Activated T-helper 1 cell treated with anti-CD3 and anti-CD28 coated beads, Interleukin-12 subunit alpha, Interleukin-12 subunit beta, Interleukin-2, Interleukin-4 antibody, amounts not matched to agents 30 ng/mL and 10 ng/mL and 1 ng/mL, durations not matched to agents 14 hours and 24 hours and 36 hours (primary cell): ENCODE results near the gene XPO5. TPM values are rescaled to one million over a fixed set of nuclear protein-coding genes. Genes with fewer than 3 reads are reported as not detected.
"Not testable (repeated sequence)": the region's sequence is repeated elsewhere in the genome, so short reads cannot be mapped to it uniquely, and the experiment has no call there.

Source experiments
- DNase-seq: peaks from one replicate; pipeline ENCODE4 v3.0.0; 2021; ENCODE audit warnings: low spot score
- H3K27ac Mint-ChIP-seq: one replicate; pipeline ENCODE4 v1.8.0; 2021; ENCODE audit warnings: mild to moderate bottlenecking, mixed read lengths
- H3K27me3 Mint-ChIP-seq: one replicate; pipeline ENCODE4 v1.8.0; 2022; ENCODE audit warnings: mild to moderate bottlenecking, moderate library complexity, mixed read lengths; ENCODE audit not compliant: insufficient read depth
- H3K36me3 Mint-ChIP-seq: one replicate; pipeline ENCODE4 v1.8.0; 2021; ENCODE audit warnings: low read depth, mixed read lengths
- H3K4me1 Mint-ChIP-seq: one replicate; pipeline ENCODE4 v1.8.0; 2021; ENCODE audit warnings: low read depth, mixed read lengths
- H3K4me3 Mint-ChIP-seq: one replicate; pipeline ENCODE4 v1.8.0; 2021; ENCODE audit warnings: mild to moderate bottlenecking, moderate library complexity, mixed read lengths
- H3K9me3 Mint-ChIP-seq: one replicate; pipeline ENCODE4 v1.8.0; 2021; ENCODE audit warnings: mixed read lengths
- intact Hi-C: fragments of 100-400 bp; cut with micrococcal nuclease; formaldehyde crosslinking; loops from one replicate; pipeline ENCODE4 v1.15.1; 2024
- total RNA-seq: library from RNA; stranded (reverse); gene quantifications from 2 replicates; pipeline ENCODE4 v1.2.3, GENCODE V29; 2022

The XPO5 gene
- total RNA-seq, 1 donor from 2014 or later: 135 TPM

- Mint-ChIP-seq H3K27me3 (peaks cover 18% of the 10 kb centered on the region), H3K36me3 (peaks cover 30% of the 10 kb centered on the region), H3K9me3 (no peaks in the 10 kb centered on the region), H3K4me3 (peak overlapping the region; percentile 84), H3K27ac (peak overlapping the region; percentile 35), H3K4me1 (peaks cover 16% of the 10 kb centered on the region)
- no peak for DNase-seq
- intact Hi-C loops: loop anchor here (5.0 kb wide), 1 partner anchor 282 kb away; the partner anchor contains the start of gene DNPH1
Observed at GRCh38 chr6:43509142-43509983, 66.5 kb downstream of the XPO5 start.

GRCh38 chr6:43508481-43509141 lies 67.2 kb downstream of the XPO5 start:
- Mint-ChIP-seq H3K9me3 (no peaks in the 10 kb centered on the region), H3K4me1 (peaks cover 13% of the 10 kb centered on the region), H3K36me3 (peaks cover 32% of the 10 kb centered on the region), H3K27ac (peak overlapping the region; percentile 74), H3K4me3 (peak overlapping the region; percentile 84), H3K27me3 (peaks cover 18% of the 10 kb centered on the region)
- no peak for DNase-seq
- intact Hi-C loops: loop anchor here (5.0 kb wide), 1 partner anchor 281 kb away; the partner anchor contains the start of gene DNPH1

- Mint-ChIP-seq H3K4me3 (no peak overlapping the region), H3K27ac (no peak overlapping the region), H3K27me3 (peaks cover 18% of the 10 kb centered on the region), H3K9me3 (no peaks in the 10 kb centered on the region), H3K4me1 (peaks cover 13% of the 10 kb centered on the region), H3K36me3 (peaks cover 23% of the 10 kb centered on the region)
- intact Hi-C loops: loop anchor here (1.0 to 5.0 kb wide), 5 partner anchors 30 to 280 kb away; partner anchors contain the start of genes DLK2, DNPH1 and TJAP1
- DNase-seq: peak; percentile 74
Observed at GRCh38 chr6:43506667-43507471, 69.0 kb downstream of the XPO5 start.

GRCh38 chr6:43506171-43506570 lies 69.7 kb downstream of the XPO5 start:
- Mint-ChIP-seq H3K9me3 (no peaks in the 10 kb centered on the region), H3K27ac (no peak overlapping the region), H3K27me3 (peaks cover 18% of the 10 kb centered on the region), H3K36me3 (peaks cover 24% of the 10 kb centered on the region), H3K4me1 (peaks cover 13% of the 10 kb centered on the region), H3K4me3 (no peak overlapping the region)
- intact Hi-C loops: loop anchor here (1.0 to 5.0 kb wide), 5 partner anchors 29 to 279 kb away; partner anchors contain the start of genes DLK2, DNPH1 and TJAP1
- no peak for DNase-seq

- Mint-ChIP-seq H3K36me3 (peaks cover 23% of the 10 kb centered on the region), H3K9me3 (no peaks in the 10 kb centered on the region), H3K4me1 (peaks cover 13% of the 10 kb centered on the region), H3K4me3 (no peak overlapping the region), H3K27ac (no peak overlapping the region), H3K27me3 (peaks cover 18% of the 10 kb centered on the region)
- intact Hi-C loops: loop anchor here (1.0 to 5.0 kb wide), 5 partner anchors 29 to 278 kb away; partner anchors contain the start of genes DLK2, DNPH1 and TJAP1
- no peak for DNase-seq
Observed at GRCh38 chr6:43505718-43506117, 70.1 kb downstream of the XPO5 start.

GRCh38 chr6:43504756-43505593 lies 70.9 kb downstream of the XPO5 start:
- H3K36me3 Mint-ChIP-seq: peaks cover 26% of the 10 kb centered on the region
- intact Hi-C loops: loop anchor here (5.0 kb wide), 1 partner anchor 278 kb away; the partner anchor contains the start of gene DNPH1
- peaks cover 13% of the 10 kb centered on the region for H3K4me1 Mint-ChIP-seq
- H3K27me3 Mint-ChIP-seq: peaks cover 18% of the 10 kb centered on the region
- no peak for DNase-seq
- no peak overlapping the region for H3K4me3 Mint-ChIP-seq
- H3K27ac Mint-ChIP-seq: no peak overlapping the region
- no peaks in the 10 kb centered on the region for H3K9me3 Mint-ChIP-seq

- peaks cover 9% of the 10 kb centered on the region for H3K27me3 Mint-ChIP-seq
- peaks cover 28% of the 10 kb centered on the region for H3K36me3 Mint-ChIP-seq
- no peak for DNase-seq
- H3K4me3 Mint-ChIP-seq: no peak overlapping the region
- no peaks in the 10 kb centered on the region for H3K9me3 Mint-ChIP-seq
- intact Hi-C loops: no loop called here
- H3K27ac Mint-ChIP-seq: peak overlapping the region; percentile 29
- peaks cover 3% of the 10 kb centered on the region for H3K4me1 Mint-ChIP-seq
Observed at GRCh38 chr6:43503443-43503842, 72.4 kb downstream of the XPO5 start.

- Mint-ChIP-seq H3K9me3 (no peaks in the 10 kb centered on the region), H3K4me1 (no peaks in the 10 kb centered on the region), H3K27me3 (peaks cover 1% of the 10 kb centered on the region), H3K27ac (no peak overlapping the region), H3K36me3 (peaks cover 28% of the 10 kb centered on the region), H3K4me3 (no peak overlapping the region)
- intact Hi-C loops: no loop called here
- no peak for DNase-seq
Observed at GRCh38 chr6:43502666-43503065, 73.2 kb downstream of the XPO5 start.

- Mint-ChIP-seq H3K27me3 (no peaks in the 10 kb centered on the region), H3K9me3 (no peaks in the 10 kb centered on the region), H3K27ac (no peak overlapping the region), H3K4me1 (no peaks in the 10 kb centered on the region), H3K4me3 (no peak overlapping the region), H3K36me3 (peaks cover 23% of the 10 kb centered on the region)
- DNase-seq: no peak
- intact Hi-C loops: no loop called here
Observed at GRCh38 chr6:43500921-43501320, 74.9 kb downstream of the XPO5 start.

GRCh38 chr6:43499028-43499815 lies 76.6 kb downstream of the XPO5 start:
- Mint-ChIP-seq H3K4me3 (no peak overlapping the region), H3K27me3 (no peaks in the 10 kb centered on the region), H3K9me3 (no peaks in the 10 kb centered on the region), H3K4me1 (peaks cover 11% of the 10 kb centered on the region), H3K36me3 (peaks cover 19% of the 10 kb centered on the region), H3K27ac (peak overlapping the region; percentile 44)
- intact Hi-C loops: no loop called here
- no peak for DNase-seq

GRCh38 chr6:43498291-43498690 lies 77.5 kb downstream of the XPO5 start:
- Mint-ChIP-seq H3K4me1 (peaks cover 18% of the 10 kb centered on the region), H3K36me3 (peaks cover 17% of the 10 kb centered on the region)
- intact Hi-C loops, H3K27ac Mint-ChIP-seq, DNase-seq, H3K27me3 Mint-ChIP-seq, H3K4me3 Mint-ChIP-seq, H3K9me3 Mint-ChIP-seq: not testable (repeated sequence)
